Hepatocyte (in vitro differentiated cells): ENCODE measurements around the gene TRANK1. TPM values are rescaled to one million over a fixed set of nuclear protein-coding genes. Genes with fewer than 3 reads are reported as not detected.
A peak's percentile ranks its signal among the peaks of the same experiment; 100 is the strongest.

Experiments used
- DNase-seq: peaks from one replicate; pipeline ENCODE4 v3.0.0-alpha.2; 2016; ENCODE audit warnings: low spot score
- H2AFZ ChIP-seq: fragments of 200-600 bp; sonication (generic); 2 replicates; pipeline ENCODE4 v1.6.0; 2016; ENCODE audit warnings: antibody characterized with exemption, mild to moderate bottlenecking
- H3K27ac ChIP-seq: fragments of 200-600 bp; sonication (generic); 2 replicates; pipeline ENCODE4 v1.5.1; 2016; ENCODE audit warnings: mild to moderate bottlenecking
- H3K27me3 ChIP-seq: fragments of 200-600 bp; sonication (generic); 2 replicates; pipeline ENCODE4 v1.6.1; 2016
- H3K36me3 ChIP-seq: fragments of 200-600 bp; sonication (generic); replicated peaks from 2 replicates; pipeline ENCODE4 v1.5.1; 2016; ENCODE audit warnings: low read depth; ENCODE audit not compliant: insufficient read depth
- H3K4me1 ChIP-seq: fragments of 200-600 bp; sonication (generic); 2 replicates; pipeline ENCODE4 v1.5.1; 2016; ENCODE audit warnings: mild to moderate bottlenecking, moderate library complexity; ENCODE audit not compliant: insufficient read depth
- H3K4me2 ChIP-seq: fragments of 200-600 bp; sonication (generic); 2 replicates; pipeline ENCODE4 v1.6.0; 2016
- H3K4me3 ChIP-seq: fragments of 200-600 bp; sonication (generic); 2 replicates; pipeline ENCODE4 v1.5.1; 2016; ENCODE audit warnings: mild to moderate bottlenecking
- H3K79me2 ChIP-seq: fragments of 200-600 bp; sonication (generic); 2 replicates; pipeline ENCODE4 v1.6.0; 2017; ENCODE audit warnings: mild to moderate bottlenecking
- H3K9me2 ChIP-seq: fragments of 200-600 bp; sonication (generic); replicated peaks from 2 replicates; pipeline ENCODE4 v1.6.0; 2017; ENCODE audit warnings: mild to moderate bottlenecking; ENCODE audit not compliant: insufficient read depth
- H3K9me3 ChIP-seq: fragments of 200-600 bp; sonication (generic); 2 replicates; pipeline ENCODE4 v1.5.1; 2016; ENCODE audit warnings: low read depth, mild to moderate bottlenecking
- H4K20me1 ChIP-seq: fragments of 200-600 bp; sonication (generic); 2 replicates; pipeline ENCODE4 v1.6.0; 2016; ENCODE audit warnings: mild to moderate bottlenecking; ENCODE audit not compliant: insufficient read depth, poor library complexity, severe bottlenecking
- EZH2 ChIP-seq: fragments of 200-600 bp; sonication (generic); IDR thresholded peaks from 2 replicates; pipeline ENCODE4 v1.6.1; 2016; ENCODE audit warnings: antibody characterized with exemption, mild to moderate bottlenecking, borderline replicate concordance
- EZH2phosphoT487 ChIP-seq: fragments of 200-600 bp; sonication (generic); IDR thresholded peaks from one replicate; pipeline ENCODE4 v1.6.1; 2018; ENCODE audit warnings: antibody characterized with exemption, mild to moderate bottlenecking, low read depth, moderate library complexity; ENCODE audit not compliant: unreplicated experiment, severe bottlenecking
- WGBS: methylation state at CpG from one replicate; pipeline ENCODE4 v1.1.6; 2016; ENCODE audit warnings: low lambda C conversion rate; ENCODE audit errors: missing lambda C conversion rate; 5-methylcytosine and 5-hydroxymethylcytosine counted together
- polyA plus RNA-seq: library from polyadenylated mRNA; unstranded; fragments of >200 nt; fragmentation: Nextera tagmentation; extraction: Ambion mirVana; gene quantifications from 2 replicates; pipeline ENCODE4 v1.2.1, GENCODE V29; 2016
- total RNA-seq: library from RNA; depleted of rRNA; stranded (reverse); fragments of >200 nt; gene quantifications from 2 replicates; pipeline ENCODE4 v1.2.3, GENCODE V29; 2014
- TF ChIP-seq, protein P1 (sequence below): fragments of 200-600 bp; sonication (generic); IDR thresholded peaks from 2 replicates; pipeline ENCODE4 v1.5.1; 2016; ENCODE audit warnings: antibody characterized with exemption, mild to moderate bottlenecking; ENCODE audit not compliant: poor library complexity

Gene TRANK1
- total and polyA plus RNA-seq, 2 experiments from 2014 or later = 8.5 to 19.9 TPM

DNA sequence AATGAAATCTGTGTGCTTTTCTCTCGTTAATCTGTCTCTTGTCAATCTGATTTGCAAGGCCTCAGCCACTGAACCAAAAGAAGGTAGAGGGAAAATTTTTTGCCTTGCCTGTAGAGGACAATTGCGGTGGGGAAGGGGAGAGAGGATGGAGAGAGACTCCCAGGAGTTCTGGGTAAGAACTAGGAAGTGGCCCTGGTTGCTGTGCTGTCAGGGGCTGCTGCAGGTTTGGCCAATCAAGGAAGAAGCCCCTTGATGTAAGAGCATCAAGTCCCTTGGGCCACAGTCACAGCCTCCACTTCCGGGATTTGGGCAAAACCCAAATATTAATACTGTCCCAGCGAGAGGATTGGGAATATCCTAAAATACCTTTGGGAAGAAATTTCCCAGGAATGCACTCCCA is 43.3 kb downstream of the TRANK1 start:
- H3K27ac ChIP-seq = peak overlapping the region; percentile 25

DNA sequence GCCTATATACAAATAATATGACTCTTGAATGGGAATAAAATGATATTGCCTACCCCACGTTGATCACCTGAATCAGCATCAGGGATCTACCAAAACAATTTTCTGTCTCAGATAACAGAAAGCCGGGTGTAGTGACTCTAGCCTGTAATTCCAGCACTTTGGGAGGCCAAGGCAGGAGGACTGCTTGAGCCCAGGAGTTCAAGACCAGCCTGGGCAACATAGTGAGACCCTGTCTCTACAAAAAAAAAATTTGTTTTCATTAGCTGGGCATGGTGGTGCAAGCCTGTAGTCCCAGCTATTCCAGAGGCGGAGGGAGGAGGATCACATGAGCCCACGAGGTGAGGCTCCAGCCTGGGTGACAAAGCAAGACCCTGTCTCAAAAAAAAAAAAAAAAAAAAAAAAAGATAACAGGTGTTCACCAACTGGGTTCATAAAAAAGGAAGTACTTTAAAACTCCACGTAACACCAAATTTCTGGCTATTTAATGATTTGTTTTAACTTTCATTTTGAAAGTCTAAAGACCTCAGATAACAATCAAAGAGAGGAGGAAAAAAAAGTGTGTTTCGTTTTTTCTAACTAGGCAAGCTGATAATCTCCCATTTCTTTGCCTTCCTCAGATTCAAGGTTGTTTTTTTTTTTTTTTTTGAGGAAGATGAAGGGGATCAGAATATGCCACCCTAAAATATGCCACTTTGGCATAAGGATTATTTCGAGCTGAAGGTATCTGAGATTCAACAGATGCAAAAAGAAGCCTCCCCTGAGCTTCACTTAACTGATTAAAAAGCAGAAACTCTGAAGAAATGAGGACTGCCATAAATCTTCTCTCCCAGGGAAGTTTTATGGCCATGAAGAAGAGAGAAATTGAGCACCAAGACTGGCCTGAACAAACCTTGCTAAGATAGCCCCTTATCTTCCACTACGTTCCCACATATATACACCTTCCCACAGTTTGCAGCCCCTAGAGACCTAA is 44.1 kb downstream of the TRANK1 start:
- no peak overlapping the region for H3K4me3 ChIP-seq

More for the DNA sequence above, 43.3 kb downstream of the TRANK1 start:
- no peak for DNase-seq
- no peaks in the 10 kb centered on the region for H3K9me2 ChIP-seq
- no peak overlapping the region for H3K4me2 ChIP-seq
- TF ChIP-seq EZH2 (no peak), EZH2phosphoT487 (no peak)
- TF ChIP-seq, protein P1, sequence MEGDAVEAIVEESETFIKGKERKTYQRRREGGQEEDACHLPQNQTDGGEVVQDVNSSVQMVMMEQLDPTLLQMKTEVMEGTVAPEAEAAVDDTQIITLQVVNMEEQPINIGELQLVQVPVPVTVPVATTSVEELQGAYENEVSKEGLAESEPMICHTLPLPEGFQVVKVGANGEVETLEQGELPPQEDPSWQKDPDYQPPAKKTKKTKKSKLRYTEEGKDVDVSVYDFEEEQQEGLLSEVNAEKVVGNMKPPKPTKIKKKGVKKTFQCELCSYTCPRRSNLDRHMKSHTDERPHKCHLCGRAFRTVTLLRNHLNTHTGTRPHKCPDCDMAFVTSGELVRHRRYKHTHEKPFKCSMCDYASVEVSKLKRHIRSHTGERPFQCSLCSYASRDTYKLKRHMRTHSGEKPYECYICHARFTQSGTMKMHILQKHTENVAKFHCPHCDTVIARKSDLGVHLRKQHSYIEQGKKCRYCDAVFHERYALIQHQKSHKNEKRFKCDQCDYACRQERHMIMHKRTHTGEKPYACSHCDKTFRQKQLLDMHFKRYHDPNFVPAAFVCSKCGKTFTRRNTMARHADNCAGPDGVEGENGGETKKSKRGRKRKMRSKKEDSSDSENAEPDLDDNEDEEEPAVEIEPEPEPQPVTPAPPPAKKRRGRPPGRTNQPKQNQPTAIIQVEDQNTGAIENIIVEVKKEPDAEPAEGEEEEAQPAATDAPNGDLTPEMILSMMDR = no peak
- no peak overlapping the region for H2AFZ ChIP-seq
- no peak overlapping the region for H3K4me3 ChIP-seq
- no peaks in the 10 kb centered on the region for H3K36me3 ChIP-seq
- WGBS = 90% methylated on average over 4 of the region's 4 CpGs
- H3K79me2 ChIP-seq = no peaks in the 10 kb centered on the region
- H3K27me3 ChIP-seq = no peaks in the 10 kb centered on the region
- H4K20me1 ChIP-seq = no peaks in the 10 kb centered on the region
- H3K4me1 ChIP-seq = no peaks in the 10 kb centered on the region
- H3K9me3 ChIP-seq = no peaks in the 10 kb centered on the region

DNA sequence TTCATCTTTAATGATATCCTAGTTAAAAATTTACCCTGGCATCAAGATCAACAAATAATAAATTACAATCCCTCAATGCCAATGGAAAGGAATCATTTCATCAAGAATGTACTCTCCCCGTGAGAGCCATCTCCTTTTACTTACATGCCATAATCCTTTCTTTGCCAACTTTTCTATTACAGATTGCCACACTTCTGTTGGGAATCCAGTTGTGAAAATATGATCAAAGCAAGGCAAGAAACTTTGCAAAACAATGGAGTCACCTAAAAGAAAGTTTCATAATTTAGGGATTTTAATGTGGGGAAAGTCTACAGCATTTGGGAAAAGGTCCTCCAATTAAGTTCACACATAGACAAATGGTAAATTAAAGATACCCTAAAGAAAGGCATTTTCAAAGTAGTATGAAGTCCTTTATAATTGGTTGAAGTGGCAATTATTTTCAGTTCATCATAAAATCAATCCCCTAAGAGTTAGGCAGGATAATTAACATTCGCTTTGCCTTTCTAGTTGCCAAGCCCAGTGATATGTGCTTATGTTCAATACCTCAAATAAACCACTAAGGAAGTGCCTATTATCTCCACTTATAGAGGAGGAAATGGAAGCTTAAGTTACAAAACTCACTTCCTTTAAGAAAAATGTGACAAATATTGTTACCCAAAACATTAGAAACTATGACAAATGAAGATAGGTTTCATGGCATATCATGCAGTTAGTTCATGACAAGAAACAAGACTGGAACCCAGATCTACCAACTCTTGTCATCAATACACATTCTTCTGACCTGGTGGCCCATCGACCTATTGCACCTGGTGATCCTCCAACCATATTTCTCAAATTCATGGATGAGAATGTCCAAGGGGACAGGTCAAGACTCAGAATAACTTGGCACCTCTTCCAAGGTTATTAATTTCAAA is 49.1 kb downstream of the TRANK1 start:
- Histone ChIP-seq H3K4me1 (no peaks in the 10 kb centered on the region), H3K79me2 (no peaks in the 10 kb centered on the region), H3K27me3 (no peaks in the 10 kb centered on the region), H3K4me3 (no peak overlapping the region), H3K4me2 (no peak overlapping the region), H2AFZ (no peak overlapping the region), H3K36me3 (no peaks in the 10 kb centered on the region), H4K20me1 (no peaks in the 10 kb centered on the region), H3K9me3 (no peaks in the 10 kb centered on the region), H3K27ac (no peak overlapping the region), H3K9me2 (no peaks in the 10 kb centered on the region)
- 92% methylated on average over 3 of the region's 3 CpGs for WGBS
- no peak for DNase-seq
- TF ChIP-seq, protein P1 = no peak
- no peak for TF ChIP-seq EZH2phosphoT487
- TF ChIP-seq EZH2 = no peak

More for the DNA sequence above, 44.1 kb downstream of the TRANK1 start:
- Histone ChIP-seq H3K9me2 (no peaks in the 10 kb centered on the region), H3K4me2 (no peak overlapping the region), H3K79me2 (no peaks in the 10 kb centered on the region), H3K36me3 (no peaks in the 10 kb centered on the region), H3K4me1 (no peaks in the 10 kb centered on the region), H4K20me1 (no peaks in the 10 kb centered on the region), H3K27ac (peak overlapping the region; percentile 25), H2AFZ (no peak overlapping the region), H3K9me3 (no peaks in the 10 kb centered on the region), H3K27me3 (no peaks in the 10 kb centered on the region)
- DNase-seq = no peak
- WGBS = 78% methylated on average over 8 of the region's 8 CpGs
- TF ChIP-seq, protein P1 = no peak
- TF ChIP-seq EZH2phosphoT487 = no peak
- no peak for TF ChIP-seq EZH2
